Islet precursor cell (in vitro differentiated cells): Measurements from ENCODE around the gene STX11.
"Not testable (repeated sequence)": the region's sequence is repeated elsewhere in the genome, so short reads cannot be mapped to it uniquely, and the experiment has no call there.

ENCODE experiments used
- DNase-seq: peaks from one replicate; pipeline ENCODE4 v3.0.0-alpha.2; 2018

The STX11 gene

GRCh38 chr6:144149894-144150709 lies at the start of gene STX11:
STX11 (plus strand) TSS chr6:144150517; CDS start chr6:144186628, 36,111 bp downstream.
- peak; percentile 73 for DNase-seq

GRCh38 chr6:144103026-144103563 lies 47.2 kb upstream of the STX11 start:
- DNase-seq, result no peak

GRCh38 chr6:144104488-144104887 lies 45.8 kb upstream of the STX11 start:
- no peak for DNase-seq

- DNase-seq, result no peak
These were observed 45.3 kb upstream of the STX11 start for GRCh38 chr6:144104898-144105487.

- no peak for DNase-seq
These were observed 44.1 kb upstream of the STX11 start for GRCh38 chr6:144106206-144106605.

- DNase-seq, result no peak
These were observed 40.1 kb upstream of the STX11 start for GRCh38 chr6:144110210-144110609.

GRCh38 chr6:144113366-144113765 lies 37.0 kb upstream of the STX11 start:
- DNase-seq, result no peak

- DNase-seq, result no peak
These were observed 35.1 kb upstream of the STX11 start for GRCh38 chr6:144115219-144115618.

- DNase-seq, result no peak
These were observed 30.9 kb upstream of the STX11 start for GRCh38 chr6:144119376-144119775.

- no peak for DNase-seq
These were observed 27.5 kb upstream of the STX11 start for GRCh38 chr6:144122861-144123260.

- no peak for DNase-seq
These were observed 26.9 kb upstream of the STX11 start for GRCh38 chr6:144123421-144123820.

- DNase-seq, result no peak
These were observed 26.5 kb upstream of the STX11 start for GRCh38 chr6:144123836-144124235.

- DNase-seq, result no peak
These were observed 23.2 kb upstream of the STX11 start for GRCh38 chr6:144127097-144127496.

GRCh38 chr6:144129469-144129868 lies 20.8 kb upstream of the STX11 start:
- no peak for DNase-seq

- no peak for DNase-seq
These were observed 19.0 kb upstream of the STX11 start for GRCh38 chr6:144131248-144131709.

GRCh38 chr6:144132167-144132690 lies 18.1 kb upstream of the STX11 start:
- DNase-seq, result not testable (repeated sequence)

- no peak for DNase-seq
These were observed 17.0 kb upstream of the STX11 start for GRCh38 chr6:144133225-144133821.

GRCh38 chr6:144134176-144134575 lies 16.1 kb upstream of the STX11 start:
- DNase-seq, result no peak

GRCh38 chr6:144134737-144135136 lies 15.6 kb upstream of the STX11 start:
- no peak for DNase-seq

GRCh38 chr6:144138542-144138941 lies 11.8 kb upstream of the STX11 start:
- DNase-seq, result no peak

GRCh38 chr6:144139817-144140216 lies 10.5 kb upstream of the STX11 start:
- DNase-seq, result no peak

- no peak for DNase-seq
These were observed 9.4 kb upstream of the STX11 start for GRCh38 chr6:144140867-144141266.

GRCh38 chr6:144141470-144141869 lies 8.8 kb upstream of the STX11 start:
- DNase-seq, result no peak
